GM12878 (cell line): ENCODE measurements around the gene FOLH1. TPM values are rescaled to one million over a fixed set of nuclear protein-coding genes. Genes with fewer than 3 reads are reported as not detected.
"Not testable (repeated sequence)": the region's sequence is repeated elsewhere in the genome, so short reads cannot be mapped to it uniquely, and the experiment has no call there.

Source experiments
- ATAC-seq: fragments of 200-7000 bp; cut with Tn5 transposase; 3 replicates; pipeline ENCODE4 v1.9.1; 2020; ENCODE audit warnings: mild to moderate bottlenecking, moderate library complexity
- BruUV-seq: library from RNA; stranded (reverse); fragments of 400-500 nt; replicated peaks from 2 replicates; lab custom pipeline; 2021; lab: Mats Ljungman, UMichigan
- CTCF ChIA-PET: fragments of 300-600 bp; sonication (Branson Sonifier 250); formaldehyde crosslinking; extraction: SDS; loops from one replicate; lab custom pipeline; 2021; ENCODE audit warnings: inconsistent platforms; lab: Yijun Ruan, JAX
- POLR2A ChIA-PET: fragments of 350-600 bp; formaldehyde crosslinking; extraction: SDS; loops from one replicate; lab custom pipeline; 2021; ENCODE audit warnings: inconsistent platforms; lab: Charles Lee
- RAD21 ChIA-PET: fragments of 300-600 bp; sonication (Branson Sonifier 250); formaldehyde crosslinking; loops from one replicate; lab custom pipeline; 2023; ENCODE audit warnings: antibody characterized with exemption; ENCODE audit not compliant: unreplicated experiment; lab: Charles Lee
- SMC1A ChIA-PET: fragments of 300-600 bp; sonication (Branson Sonifier 250); formaldehyde crosslinking; loops from one replicate; lab custom pipeline; 2023; ENCODE audit not compliant: unreplicated experiment, uncharacterized antibody; lab: Charles Lee
- DNase-seq: peaks from one replicate; pipeline ENCODE4 v3.0.0-alpha.2; 2011; ENCODE audit warnings: low read depth, low spot score
- FAIRE-seq: peaks from 3 replicates; lab custom pipeline; 2011; peaks lifted over from hg19 to GRCh38; lab: Jason Lieb, UNC
- H2AFZ ChIP-seq: 2 replicates; pipeline ENCODE4 v1.6.0; 2011; ENCODE audit warnings: low read depth, low read length, control low read depth; ENCODE audit not compliant: control insufficient read depth
- H3K27ac ChIP-seq: 2 replicates; pipeline ENCODE4 v1.5.1; 2011; ENCODE audit warnings: control low read depth; ENCODE audit not compliant: control insufficient read depth, insufficient read depth
- H3K27me3 ChIP-seq, 2 experiments: replicated peaks in 1 of 2; 2 replicates each; pipeline versions ENCODE4 v1.6.0 to v1.6.1; 2011; ENCODE audit warnings: low read length in 1 of 2; ENCODE audit not compliant: control insufficient read depth in 2 of 2, insufficient read depth in 2 of 2
- H3K36me3 ChIP-seq, 2 experiments: 2 replicates each; pipeline ENCODE4 v1.5.1; 2011; ENCODE audit warnings: low read length in 1 of 2; ENCODE audit not compliant: control insufficient read depth in 2 of 2, insufficient read depth in 2 of 2
- H3K4me1 ChIP-seq: 2 replicates; pipeline ENCODE4 v1.6.1; 2011; ENCODE audit warnings: mild to moderate bottlenecking, low read length, moderate library complexity, mixed read lengths; ENCODE audit not compliant: control insufficient read depth, insufficient read depth
- H3K4me2 ChIP-seq: 2 replicates; pipeline ENCODE4 v1.6.0; 2011; ENCODE audit warnings: control low read depth; ENCODE audit not compliant: control insufficient read depth, insufficient read depth
- H3K4me3 ChIP-seq: fragments of 200-600 bp; sonication (generic); 2 replicates; pipeline ENCODE4 v1.5.1; 2016
- H3K79me2 ChIP-seq: 2 replicates; pipeline ENCODE4 v1.6.0; 2011; ENCODE audit warnings: low read length; ENCODE audit not compliant: control insufficient read depth, insufficient read depth
- H3K9ac ChIP-seq: 2 replicates; pipeline ENCODE4 v1.8.0; 2011; ENCODE audit warnings: low read length, control low read depth, mixed read lengths; ENCODE audit not compliant: control insufficient read depth, insufficient read depth
- H3K9me3 ChIP-seq: replicated peaks from 3 replicates; pipeline ENCODE4 v1.5.1; 2011; ENCODE audit warnings: mild to moderate bottlenecking, low read length; ENCODE audit not compliant: control insufficient read depth, insufficient read depth
- H4K20me1 ChIP-seq: 2 replicates; pipeline ENCODE4 v1.6.0; 2011; ENCODE audit not compliant: control insufficient read depth, insufficient read depth
- IRF5 ChIP-seq: fragments of 450-650 bp; IDR thresholded peaks from 2 replicates; pipeline ENCODE4 v1.6.1; 2017; ENCODE audit warnings: borderline replicate concordance
- WGBS: methylation state at CpG from one replicate; pipeline ENCODE4 v1.1.6; 2016; ENCODE audit warnings: low lambda C conversion rate; ENCODE audit not compliant: insufficient replicate concordance, insufficient coverage; ENCODE audit errors: missing lambda C conversion rate; 5-methylcytosine and 5-hydroxymethylcytosine counted together
- in situ Hi-C: fragments of 300-500 bp; cut with MboI; formaldehyde crosslinking; loops from 9 replicates; pipeline ENCODE4 v1.14.3; 2018; ENCODE audit warnings: mixed read lengths
- intact Hi-C: fragments of 100-400 bp; cut with micrococcal nuclease; formaldehyde crosslinking; loops from one replicate; pipeline ENCODE4 v1.14.2; 2022; ENCODE audit not compliant: unreplicated experiment
- polyA plus RNA-seq, 11 experiments: library from polyadenylated mRNA; depleted of rRNA in 4 of 11; unstranded in 6 of 11; stranded (reverse) in 5 of 11; fragments of >200 nt; fragmentation: Nextera tagmentation in 4 of 11; fragmentation: Illumina TruSeq in 1 of 11; extraction: Ambion mirVana in 4 of 11; extraction: Trizol in 1 of 11; gene quantifications; 1 replicate in 1 of 11; 2 replicates in 10 of 11; pipeline versions ENCODE4 v1.2.1 to v1.2.3, GENCODE V29; 2011 to 2016; ENCODE audit warnings: inconsistent platforms in 2 of 11, missing spikeins in 2 of 11, low read depth in 1 of 11
- total RNA-seq, 4 experiments: library from RNA; depleted of rRNA in 3 of 4; stranded (reverse); fragments of >200 nt in 3 of 4; fragmentation: Illumina TruSeq in 1 of 4; extraction: Trizol in 1 of 4; gene quantifications; 2 replicates each; pipeline versions ENCODE4 v1.2.1 to v1.2.3, GENCODE V29; 2013 to 2021

FOLH1 gene
- total and polyA plus RNA-seq, 10 of the 15 experiments (the other 5 are each of a cell fraction or from before 2014, with no cell fraction given): not detected

- TF ChIP-seq IRF5: no peak
- TF ChIP-seq, all 136 proteins: peak for 0
These were observed 6.0 kb downstream of the FOLH1 start (continued) for GRCh38 chr11:49202287-49202976.

GRCh38 chr11:49196775-49197174 is 11.6 kb downstream of the FOLH1 start:
- H3K9ac ChIP-seq, H3K4me1 ChIP-seq, ATAC-seq, SMC1A ChIA-PET, H3K4me2 ChIP-seq, in situ Hi-C loops, H3K4me3 ChIP-seq, H3K9me3 ChIP-seq, H2AFZ ChIP-seq, BruUV-seq, H4K20me1 ChIP-seq, DNase-seq, CTCF ChIA-PET, RAD21 ChIA-PET, H3K27ac ChIP-seq, POLR2A ChIA-PET, H3K36me3 ChIP-seq, H3K27me3 ChIP-seq, intact Hi-C loops, H3K79me2 ChIP-seq: not testable (repeated sequence)
- WGBS: 0% methylated on average over 1 of the region's 1 CpG
- peak; percentile 61 for FAIRE-seq

GRCh38 chr11:49196002-49196401 is 12.4 kb downstream of the FOLH1 start:
- H3K79me2 ChIP-seq, H3K4me2 ChIP-seq, BruUV-seq, ATAC-seq, POLR2A ChIA-PET, in situ Hi-C loops, H3K36me3 ChIP-seq, H2AFZ ChIP-seq, H3K27me3 ChIP-seq, H3K4me3 ChIP-seq, RAD21 ChIA-PET, CTCF ChIA-PET, DNase-seq, FAIRE-seq, H3K9ac ChIP-seq, intact Hi-C loops, H4K20me1 ChIP-seq, H3K4me1 ChIP-seq, H3K27ac ChIP-seq, H3K9me3 ChIP-seq: not testable (repeated sequence)
- SMC1A ChIA-PET: interaction anchor here (1.0 kb wide), 1 partner anchor 17 kb away, joined by 3 read pairs; no protein-coding TSS in a partner anchor
- WGBS: 45% methylated on average over 6 of the region's 6 CpGs

GRCh38 chr11:49190287-49190686 is 18.1 kb downstream of the FOLH1 start:
- RAD21 ChIA-PET, CTCF ChIA-PET, DNase-seq, SMC1A ChIA-PET, FAIRE-seq, intact Hi-C loops, BruUV-seq, in situ Hi-C loops, H3K79me2 ChIP-seq, H3K4me1 ChIP-seq, H3K9ac ChIP-seq, H3K27me3 ChIP-seq, H3K27ac ChIP-seq, H3K9me3 ChIP-seq, POLR2A ChIA-PET, H3K4me3 ChIP-seq, H2AFZ ChIP-seq, ATAC-seq, H4K20me1 ChIP-seq, H3K4me2 ChIP-seq, H3K36me3 ChIP-seq: not testable (repeated sequence)
- 0% methylated on average over 2 of the region's 2 CpGs for WGBS
